ENCODE data around the gene LPIN1. TPM values are rescaled to one million over a fixed set of nuclear protein-coding genes. Genes with fewer than 3 reads are reported as not detected.

Gene LPIN1
- total and polyA plus RNA-seq, 2 of the 13 experiments (the other 11 are each of a cell fraction or from before 2014, with no cell fraction given), result 9.7 to 19.4 TPM

DNA sequence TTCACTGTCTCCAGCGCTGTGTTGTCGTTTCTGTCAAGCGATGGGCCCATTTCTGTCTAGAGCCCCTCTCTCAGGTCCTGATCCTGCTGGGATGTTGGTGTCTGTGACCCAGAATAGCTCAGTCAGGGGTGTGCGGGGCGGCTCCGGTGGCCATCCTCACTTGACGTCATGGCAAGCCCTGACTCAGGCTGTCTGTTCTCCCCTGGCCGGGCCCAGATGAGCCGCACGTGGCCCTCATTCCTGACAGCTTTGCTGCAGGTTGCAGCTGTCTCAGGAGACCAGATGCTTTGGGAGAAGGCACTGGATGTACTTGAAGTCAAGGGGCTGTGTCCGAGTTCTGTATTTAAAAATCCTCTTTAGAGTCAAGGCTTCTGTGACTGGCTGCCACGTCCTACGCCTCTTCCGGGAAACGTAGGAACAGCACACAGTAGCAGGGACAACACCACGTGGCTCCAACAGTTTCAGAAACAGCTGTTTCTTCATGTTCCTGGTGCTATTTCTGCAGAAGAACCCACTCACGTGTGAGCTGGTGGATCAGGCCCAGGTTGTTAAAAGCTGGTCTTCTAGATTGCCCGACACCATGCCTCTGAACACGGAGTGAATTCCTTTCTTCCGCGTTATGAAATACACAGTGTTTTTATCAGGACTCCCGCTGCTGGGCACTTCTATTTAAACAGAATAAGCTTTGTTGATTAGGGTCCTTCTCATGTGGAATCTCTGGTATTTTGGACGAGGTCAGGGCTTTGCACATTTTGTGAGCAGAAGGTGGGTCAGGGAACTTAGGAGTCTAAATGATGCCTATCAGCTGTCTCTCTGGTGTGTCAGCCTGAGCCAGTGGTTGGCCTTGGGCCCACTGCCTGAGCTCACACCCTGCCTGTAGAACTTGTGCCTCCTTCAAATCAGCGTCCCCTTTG lies 48.2 kb upstream of the LPIN1 start (continued):
- no peak for TF ChIP-seq FOXJ3 (CRISPR knock-in tag; IDR thresholded peaks at IDR 0.05; ENCODE audit: borderline replicate concordance)
- peak; percentile 78 for TF ChIP-seq ELF1 (CRISPR knock-in tag; IDR thresholded peaks at IDR 0.05)
- peak; percentile 21; the same call in 1 of the 2 replicates for TF ChIP-seq ETV5 (CRISPR knock-in tag; IDR thresholded peaks at IDR 0.05; ENCODE audit: borderline replicate concordance)
- no peak for TF ChIP-seq ZNF572 (CRISPR knock-in tag; IDR thresholded peaks at IDR 0.05)
- TF ChIP-seq ZNF577 (CRISPR knock-in tag; IDR thresholded peaks at IDR 0.05; ENCODE audit: borderline replicate concordance, low read depth), result no peak
- TF ChIP-seq NFIC (IDR thresholded peaks at IDR 0.05; ENCODE audit: low read length), result no peak
- TF ChIP-seq ZNF749 (CRISPR knock-in tag; IDR thresholded peaks at IDR 0.05; ENCODE audit: borderline replicate concordance), result 0 out of 2 replicates have a peak, but pooled peaks have one; percentile 49
- no peak for TF ChIP-seq ZNF713 (CRISPR knock-in tag; IDR thresholded peaks at IDR 0.05)
- no peak for TF ChIP-seq ZNF33B (CRISPR knock-in tag; IDR thresholded peaks at IDR 0.05)
- TF ChIP-seq ZFY (CRISPR knock-in tag; IDR thresholded peaks at IDR 0.05), result peak; percentile 49; the same call in 1 of the 2 replicates
- TF ChIP-seq MATR3 (CRISPR knock-in tag; IDR thresholded peaks at IDR 0.05), result no peak

DNA sequence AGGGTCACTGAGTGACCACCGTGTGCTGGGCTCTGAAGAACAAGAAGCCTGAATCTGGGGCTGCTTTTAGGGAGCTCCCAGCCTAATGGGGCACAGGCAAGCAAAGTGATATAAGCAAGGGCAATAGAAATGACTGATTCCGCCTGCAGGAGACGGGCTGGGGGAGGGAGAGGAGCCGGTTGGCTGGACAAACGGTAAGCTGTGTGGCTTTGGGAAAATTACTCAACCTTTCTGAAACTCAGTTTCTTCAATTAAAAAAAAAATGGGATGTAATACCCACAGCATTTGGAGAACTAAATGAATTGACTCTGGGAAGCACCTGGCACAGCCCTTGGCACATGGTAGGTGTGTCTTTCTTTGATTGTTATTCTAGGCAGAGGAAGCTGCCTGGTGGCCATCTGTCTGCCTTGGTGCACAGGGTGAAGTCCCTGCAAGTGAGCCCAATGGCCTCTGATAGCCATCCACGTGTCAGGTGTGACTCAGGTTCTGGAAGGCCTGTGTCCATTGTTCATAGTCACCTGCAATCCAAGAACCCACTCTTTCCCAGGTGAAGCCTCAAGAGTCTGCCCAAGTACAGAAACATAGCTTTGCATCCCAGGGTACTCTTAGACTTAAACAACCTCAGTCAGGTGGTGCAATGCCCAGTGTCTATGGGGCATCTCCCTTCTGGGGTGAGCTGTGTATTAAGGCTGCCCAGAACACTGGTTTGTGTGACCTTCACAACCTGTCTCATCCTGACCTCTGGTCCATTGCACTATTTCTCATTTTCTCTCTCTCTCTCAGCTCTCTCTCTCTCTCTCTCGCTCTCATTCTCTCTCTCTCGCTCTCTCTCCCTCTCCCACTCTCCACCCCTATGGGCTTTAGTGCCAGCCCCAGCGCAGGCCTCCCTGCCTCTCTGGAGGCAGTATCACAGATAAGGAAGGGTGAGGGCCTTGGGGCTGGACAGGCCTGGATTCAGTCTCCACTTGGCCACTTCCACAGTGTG lies 46.5 kb upstream of the LPIN1 start:
- ChIA-PET CTCF (ENCODE audit: low intra/inter-chr PET ratio, low total read pairs) (no interaction called here), POLR2A (interaction anchor here (1.7 kb wide), 1 partner anchor 39 kb away, joined by 5 read pairs; no protein-coding TSS in a partner anchor)
- no peak for DNase-seq (ENCODE audit: low spot score)
- Histone ChIP-seq H3K4me2 (ENCODE audit: low read depth, low read length) (no peak overlapping the region), H4K20me1 (ENCODE audit: insufficient read depth, low read length) (no peaks in the 10 kb centered on the region), H3K36me3 (replicated peaks in 1 of 2; ENCODE audit: control insufficient read depth in 1 of 2, insufficient read depth in 2 of 2, low read length in 2 of 2) (no peaks in the 10 kb centered on the region), H3K4me3 (replicated peaks in 1 of 3; ENCODE audit: insufficient read depth in 1 of 3, low read depth in 2 of 3, low read length in 3 of 3) (no peak overlapping the region), H3K9ac (ENCODE audit: insufficient read depth, low read depth, low read length) (no peak overlapping the region), H3K9me3 (ENCODE audit: low read length) (no peaks in the 10 kb centered on the region), H2AFZ (ENCODE audit: low read length) (no peak overlapping the region), H3K79me2 (ENCODE audit: insufficient read depth, low read length) (no peaks in the 10 kb centered on the region), H3K27ac (ENCODE audit: extremely low read length, insufficient read depth, low read length) (no peak overlapping the region), H3K27me3 (ENCODE audit: control insufficient read depth in 1 of 2, insufficient read depth in 2 of 2, low read length in 2 of 2) (peaks cover 5 to 11% of the 10 kb centered on the region in 2 experiments; a peak in 3 of 5 replicates), H3K4me1 (ENCODE audit: insufficient read depth, low read length) (peaks cover 49% of the 10 kb centered on the region)
- no TSS peak for BruUV-seq (replicated peaks)
- whole genome bisulfite sequencing (ENCODE audit: low lambda C conversion rate), result 51% methylated on average over 9 of the region's 9 CpGs
- intact Hi-C loops (cut with micrococcal nuclease; ENCODE audit: unreplicated experiment) (no loop called here), in situ Hi-C loops (cut with HindIII; ENCODE audit: extremely low pct_ligation_motif_present, low pct_unique_long_range_greater_than_20kb) (no loop called here)
- FAIRE-seq, result no peak
- ATAC-seq, result no peak
- TF ChIP-seq, protein P1, sequence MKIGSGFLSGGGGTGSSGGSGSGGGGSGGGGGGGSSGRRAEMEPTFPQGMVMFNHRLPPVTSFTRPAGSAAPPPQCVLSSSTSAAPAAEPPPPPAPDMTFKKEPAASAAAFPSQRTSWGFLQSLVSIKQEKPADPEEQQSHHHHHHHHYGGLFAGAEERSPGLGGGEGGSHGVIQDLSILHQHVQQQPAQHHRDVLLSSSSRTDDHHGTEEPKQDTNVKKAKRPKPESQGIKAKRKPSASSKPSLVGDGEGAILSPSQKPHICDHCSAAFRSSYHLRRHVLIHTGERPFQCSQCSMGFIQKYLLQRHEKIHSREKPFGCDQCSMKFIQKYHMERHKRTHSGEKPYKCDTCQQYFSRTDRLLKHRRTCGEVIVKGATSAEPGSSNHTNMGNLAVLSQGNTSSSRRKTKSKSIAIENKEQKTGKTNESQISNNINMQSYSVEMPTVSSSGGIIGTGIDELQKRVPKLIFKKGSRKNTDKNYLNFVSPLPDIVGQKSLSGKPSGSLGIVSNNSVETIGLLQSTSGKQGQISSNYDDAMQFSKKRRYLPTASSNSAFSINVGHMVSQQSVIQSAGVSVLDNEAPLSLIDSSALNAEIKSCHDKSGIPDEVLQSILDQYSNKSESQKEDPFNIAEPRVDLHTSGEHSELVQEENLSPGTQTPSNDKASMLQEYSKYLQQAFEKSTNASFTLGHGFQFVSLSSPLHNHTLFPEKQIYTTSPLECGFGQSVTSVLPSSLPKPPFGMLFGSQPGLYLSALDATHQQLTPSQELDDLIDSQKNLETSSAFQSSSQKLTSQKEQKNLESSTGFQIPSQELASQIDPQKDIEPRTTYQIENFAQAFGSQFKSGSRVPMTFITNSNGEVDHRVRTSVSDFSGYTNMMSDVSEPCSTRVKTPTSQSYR (CRISPR knock-in tag; IDR thresholded peaks at IDR 0.05; ENCODE audit: borderline replicate concordance), result no peak
- TF ChIP-seq TEAD3 (CRISPR knock-in tag; optimal IDR thresholded peaks at IDR 0.05; ENCODE audit: borderline replicate concordance), result no peak
- TF ChIP-seq BCL6 (CRISPR knock-in tag; IDR thresholded peaks at IDR 0.05), result no peak
- peak; percentile 69; the same call in 1 of the 2 replicates for TF ChIP-seq ESRRA (CRISPR knock-in tag; IDR thresholded peaks at IDR 0.05; ENCODE audit: low read depth)
- TF ChIP-seq CENPBD1 (CRISPR knock-in tag; IDR thresholded peaks at IDR 0.05; ENCODE audit: borderline replicate concordance, low read depth), result no peak
- peak; percentile 88 for TF ChIP-seq ZNF768 (CRISPR knock-in tag; IDR thresholded peaks at IDR 0.05)
- TF ChIP-seq NPAS2 (CRISPR knock-in tag; IDR thresholded peaks at IDR 0.05; ENCODE audit: borderline replicate concordance), result no peak
